Adipocyte (in vitro differentiated cells): ENCODE results near the gene NACAD.
"Not testable (repeated sequence)": the region's sequence is repeated elsewhere in the genome, so short reads cannot be mapped to it uniquely, and the experiment has no call there.

Experiments
- DNase-seq: peaks from one replicate; pipeline ENCODE4 v3.0.0-alpha.2; 2015; ENCODE audit warnings: low read depth
- H3K27me3 ChIP-seq: replicated peaks from 2 replicates; pipeline ENCODE4 v1.7.0; 2013; ENCODE audit warnings: mild to moderate bottlenecking, low read length, moderate library complexity; ENCODE audit not compliant: control insufficient read depth, insufficient read depth
- H3K36me3 ChIP-seq: 2 replicates; pipeline ENCODE4 v1.7.0; 2013; ENCODE audit warnings: low read length, mild to moderate bottlenecking, moderate library complexity; ENCODE audit not compliant: control insufficient read depth, insufficient read depth, severe bottlenecking
- H3K4me1 ChIP-seq: 2 replicates; pipeline ENCODE4 v1.7.0; 2013; ENCODE audit warnings: mild to moderate bottlenecking, low read length, moderate library complexity; ENCODE audit not compliant: control insufficient read depth, insufficient read depth
- H3K4me3 ChIP-seq: 2 replicates; pipeline ENCODE4 v1.7.0; 2013; ENCODE audit warnings: mild to moderate bottlenecking, low read length, moderate library complexity
- H3K9ac ChIP-seq: 2 replicates; pipeline ENCODE4 v1.7.0; 2013; ENCODE audit warnings: mild to moderate bottlenecking, low read length, moderate library complexity
- H3K9me3 ChIP-seq: 2 replicates; pipeline ENCODE4 v1.7.0; 2013; ENCODE audit warnings: mild to moderate bottlenecking, low read length, moderate library complexity; ENCODE audit not compliant: control insufficient read depth

The NACAD gene

DNA sequence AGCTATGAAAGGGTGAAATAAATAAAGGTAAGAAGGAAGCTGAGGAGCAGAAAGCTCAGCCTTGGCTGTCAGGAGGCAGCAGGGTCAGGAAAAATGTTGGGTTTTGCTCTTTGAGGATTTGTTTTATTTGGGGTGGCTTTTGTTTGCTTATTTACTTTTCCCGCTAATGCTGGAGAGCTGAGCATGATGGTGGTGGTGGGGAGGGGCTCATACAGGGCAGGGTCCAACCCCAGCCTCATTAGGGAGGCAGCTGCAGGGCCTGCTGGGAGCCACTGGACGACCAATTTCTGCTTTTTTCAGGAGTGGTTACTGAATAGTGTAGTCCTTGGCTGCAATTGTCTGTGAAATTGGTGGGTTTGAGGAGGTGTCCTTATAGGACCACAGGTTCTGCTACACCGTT, 52.5 kb downstream of the NACAD start:
- Histone ChIP-seq H3K9ac (no peak overlapping the region), H3K4me3 (no peak overlapping the region), H3K36me3 (peaks cover 26% of the 10 kb centered on the region), H3K4me1 (peaks cover 14% of the 10 kb centered on the region), H3K27me3 (no peaks in the 10 kb centered on the region), H3K9me3 (no peaks in the 10 kb centered on the region)
- no peak for DNase-seq

- H3K4me3 ChIP-seq: no peak overlapping the region
- DNase-seq: no peak
Observed at GRCh38 chr7:45035893-45036292, 52.9 kb downstream of the NACAD start.

GRCh38 chr7:45035371-45035770, 53.4 kb downstream of the NACAD start:
- Histone ChIP-seq H3K9ac (no peak overlapping the region), H3K36me3 (peaks cover 17% of the 10 kb centered on the region), H3K4me1 (peaks cover 14% of the 10 kb centered on the region), H3K4me3 (no peak overlapping the region), H3K27me3 (no peaks in the 10 kb centered on the region), H3K9me3 (no peaks in the 10 kb centered on the region)
- no peak for DNase-seq

More at GRCh38 chr7:45035893-45036292, 52.9 kb downstream of the NACAD start:
- H3K27me3 ChIP-seq: no peaks in the 10 kb centered on the region
- H3K9ac ChIP-seq: no peak overlapping the region
- peaks cover 21% of the 10 kb centered on the region for H3K36me3 ChIP-seq
- peaks cover 14% of the 10 kb centered on the region for H3K4me1 ChIP-seq
- no peaks in the 10 kb centered on the region for H3K9me3 ChIP-seq

GRCh38 chr7:45034710-45035109, 54.1 kb downstream of the NACAD start:
- not testable (repeated sequence) for H3K9me3 ChIP-seq, H3K9ac ChIP-seq, H3K27me3 ChIP-seq, H3K4me3 ChIP-seq, DNase-seq
- peaks cover 23% of the 10 kb centered on the region for H3K36me3 ChIP-seq
- peaks cover 14% of the 10 kb centered on the region for H3K4me1 ChIP-seq

GRCh38 chr7:45033931-45034290, 54.9 kb downstream of the NACAD start:
- H3K9me3 ChIP-seq: no peaks in the 10 kb centered on the region
- peak overlapping the region; percentile 24 for H3K9ac ChIP-seq
- DNase-seq: peak; percentile 3
- peaks cover 18% of the 10 kb centered on the region for H3K36me3 ChIP-seq
- no peaks in the 10 kb centered on the region for H3K27me3 ChIP-seq
- H3K4me1 ChIP-seq: peaks cover 14% of the 10 kb centered on the region
- no peak overlapping the region for H3K4me3 ChIP-seq

GRCh38 chr7:45033261-45033930, 55.4 kb downstream of the NACAD start:
- peak overlapping the region; percentile 24 for H3K9ac ChIP-seq
- peaks cover 18% of the 10 kb centered on the region for H3K36me3 ChIP-seq
- peak; percentile 13 for DNase-seq
- H3K4me1 ChIP-seq: peaks cover 14% of the 10 kb centered on the region
- H3K4me3 ChIP-seq: no peak overlapping the region
- H3K9me3 ChIP-seq: no peaks in the 10 kb centered on the region
- H3K27me3 ChIP-seq: no peaks in the 10 kb centered on the region

- H3K4me3 ChIP-seq: no peak overlapping the region
Observed at GRCh38 chr7:45032421-45032820, 56.3 kb downstream of the NACAD start.

GRCh38 chr7:45031829-45032228, 56.9 kb downstream of the NACAD start:
- no peaks in the 10 kb centered on the region for H3K9me3 ChIP-seq
- H3K4me3 ChIP-seq: no peak overlapping the region
- H3K27me3 ChIP-seq: no peaks in the 10 kb centered on the region
- H3K36me3 ChIP-seq: peaks cover 24% of the 10 kb centered on the region
- no peak overlapping the region for H3K9ac ChIP-seq
- DNase-seq: no peak
- H3K4me1 ChIP-seq: peaks cover 14% of the 10 kb centered on the region

More at GRCh38 chr7:45032421-45032820, 56.3 kb downstream of the NACAD start:
- no peak for DNase-seq
- H3K36me3 ChIP-seq: peaks cover 22% of the 10 kb centered on the region
- H3K9ac ChIP-seq: no peak overlapping the region
- H3K9me3 ChIP-seq: no peaks in the 10 kb centered on the region
- no peaks in the 10 kb centered on the region for H3K27me3 ChIP-seq
- peaks cover 14% of the 10 kb centered on the region for H3K4me1 ChIP-seq
